IMR-90 (cell line): ENCODE data around the gene WNT11. TPM values are rescaled to one million over a fixed set of nuclear protein-coding genes. Genes with fewer than 3 reads are reported as not detected.

Experiments
- ATAC-seq: fragments of 200-7000 bp; cut with Tn5 transposase; 2 replicates; pipeline ENCODE4 v1.9.1; 2020; ENCODE audit warnings: low read depth, mild to moderate bottlenecking, moderate library complexity
- BruUV-seq: library from RNA; stranded (reverse); fragments of 400-500 nt; replicated peaks from 2 replicates; lab custom pipeline; 2021; lab: Mats Ljungman, UMichigan
- CTCF ChIA-PET: fragments of 300-600 bp; formaldehyde crosslinking; extraction: SDS; loops from one replicate; lab custom pipeline; 2021; ENCODE audit warnings: antibody characterized with exemption; lab: Yijun Ruan, JAX
- POLR2A ChIA-PET: fragments of 300-600 bp; sonication (Branson Sonifier 250); formaldehyde crosslinking; loops from one replicate; lab custom pipeline; 2022; ENCODE audit warnings: antibody characterized with exemption; ENCODE audit not compliant: unreplicated experiment; lab: Charles Lee
- DNase-seq: peaks from one replicate; pipeline ENCODE4 v3.0.0; 2013
- H2AFZ ChIP-seq: replicated peaks from 2 replicates; pipeline ENCODE3; 2013; ENCODE audit warnings: low read length, mild to moderate bottlenecking; ENCODE audit not compliant: poor library complexity
- H2AK5ac ChIP-seq: 2 replicates; pipeline ENCODE4 v1.6.1; 2013; ENCODE audit warnings: low read depth, low read length, inconsistent platforms
- H2AK9ac ChIP-seq: replicated peaks from 2 replicates; pipeline ENCODE3; 2013; ENCODE audit warnings: mild to moderate bottlenecking, low read depth, low read length, moderate library complexity; ENCODE audit not compliant: poor library complexity
- H2BK120ac ChIP-seq: 2 replicates; pipeline ENCODE4 v1.6.1; 2013; ENCODE audit warnings: low read depth, low read length, inconsistent platforms
- H2BK15ac ChIP-seq: 3 replicates; pipeline ENCODE4 v1.6.1; 2013; ENCODE audit warnings: low read depth, low read length, inconsistent platforms
- H2BK20ac ChIP-seq: 2 replicates; pipeline ENCODE4 v1.6.1; 2013; ENCODE audit warnings: low read depth, mild to moderate bottlenecking, inconsistent platforms, low read length, moderate library complexity
- H2BK5ac ChIP-seq: 2 replicates; pipeline ENCODE4 v1.6.1; 2013; ENCODE audit warnings: mild to moderate bottlenecking, low read depth, low read length, inconsistent platforms; ENCODE audit not compliant: poor library complexity, severe bottlenecking
- H3K14ac ChIP-seq: replicated peaks from 2 replicates; pipeline ENCODE4 v1.6.1; 2013; ENCODE audit warnings: low read depth, low read length, inconsistent platforms
- H3K18ac ChIP-seq: 2 replicates; pipeline ENCODE4 v1.6.1; 2013; ENCODE audit warnings: low read depth, low read length, control low read depth
- H3K23ac ChIP-seq: 2 replicates; pipeline ENCODE4 v1.6.1; 2013; ENCODE audit warnings: low read depth, low read length, inconsistent platforms
- H3K27ac ChIP-seq: 2 replicates; pipeline ENCODE4 v1.5.1; 2013; ENCODE audit warnings: mild to moderate bottlenecking, control low read depth, low read length; ENCODE audit not compliant: insufficient read depth
- H3K27me3 ChIP-seq: 2 replicates; pipeline ENCODE4 v1.6.1; 2013; ENCODE audit warnings: low read length; ENCODE audit not compliant: control insufficient read depth, insufficient read depth
- H3K36me3 ChIP-seq: 2 replicates; pipeline ENCODE4 v1.6.1; 2013; ENCODE audit warnings: low read length, mixed read lengths; ENCODE audit not compliant: control insufficient read depth, insufficient read depth
- H3K4ac ChIP-seq: 2 replicates; pipeline ENCODE4 v1.6.1; 2013; ENCODE audit warnings: low read depth, low read length, inconsistent platforms
- H3K4me1 ChIP-seq: 2 replicates; pipeline ENCODE4 v1.6.1; 2013; ENCODE audit warnings: low read length, mixed read lengths; ENCODE audit not compliant: control insufficient read depth, insufficient read depth
- H3K4me2 ChIP-seq: 2 replicates; pipeline ENCODE4 v1.6.1; 2013; ENCODE audit warnings: low read depth, mild to moderate bottlenecking, control low read depth, low read length, moderate library complexity
- H3K4me3 ChIP-seq: 2 replicates; pipeline ENCODE4 v1.5.1; 2013; ENCODE audit warnings: low read depth, mild to moderate bottlenecking, control low read depth, low read length, moderate library complexity; ENCODE audit not compliant: insufficient read depth
- H3K56ac ChIP-seq: 2 replicates; pipeline ENCODE4 v1.6.1; 2013; ENCODE audit warnings: low read length, inconsistent platforms; ENCODE audit not compliant: insufficient read depth; ENCODE audit errors: extremely low read depth
- H3K79me1 ChIP-seq, 2 experiments: 2 replicates each; pipeline ENCODE4 v1.6.1; 2013; ENCODE audit warnings: low read length in 2 of 2, inconsistent platforms in 1 of 2, low read depth in 1 of 2
- H3K9ac ChIP-seq: 2 replicates; pipeline ENCODE4 v1.6.1; 2013; ENCODE audit warnings: low read depth, low read length, control low read depth
- H3K9me1 ChIP-seq: 2 replicates; pipeline ENCODE4 v1.6.1; 2013; ENCODE audit warnings: low read length, inconsistent platforms; ENCODE audit not compliant: insufficient read depth
- H3K9me3 ChIP-seq: 2 replicates; pipeline ENCODE4 v1.6.1; 2013; ENCODE audit warnings: low read length; ENCODE audit not compliant: control insufficient read depth, insufficient read depth
- H4K20me1 ChIP-seq: 2 replicates; pipeline ENCODE4 v1.6.1; 2013; ENCODE audit warnings: low read length, inconsistent platforms; ENCODE audit not compliant: insufficient read depth
- H4K5ac ChIP-seq: 2 replicates; pipeline ENCODE4 v1.6.1; 2013; ENCODE audit warnings: mild to moderate bottlenecking, low read depth, low read length, control low read depth
- H4K8ac ChIP-seq, 2 experiments: 2 replicates each; pipeline ENCODE4 v1.6.1; 2013; ENCODE audit warnings: low read depth in 2 of 2, low read length in 2 of 2, control low read depth in 1 of 2, inconsistent platforms in 1 of 2
- H4K91ac ChIP-seq: 2 replicates; pipeline ENCODE4 v1.6.1; 2013; ENCODE audit warnings: low read depth, low read length, inconsistent platforms; ENCODE audit not compliant: insufficient read depth
- BHLHE40 ChIP-seq: fragments of 150-350 bp; IDR thresholded peaks from 2 replicates; pipeline ENCODE4 v1.6.1; 2016; ENCODE audit warnings: mild to moderate bottlenecking, low read depth, low read length
- CEBPB ChIP-seq: IDR thresholded peaks from 2 replicates; pipeline ENCODE4 v1.6.1; 2012; ENCODE audit warnings: low read depth, low read length, improper control_type of control experiment
- CHD1 ChIP-seq: IDR thresholded peaks from 2 replicates; pipeline ENCODE4 v1.6.1; 2012; ENCODE audit warnings: low read depth, low read length, improper control_type of control experiment
- FOS ChIP-seq: fragments of 150-350 bp; IDR thresholded peaks from 2 replicates; pipeline ENCODE4 v1.6.1; 2016; ENCODE audit warnings: low read depth, low read length
- MAFK ChIP-seq: IDR thresholded peaks from 2 replicates; pipeline ENCODE4 v1.6.1; 2012; ENCODE audit warnings: low read depth, low read length, improper control_type of control experiment
- MAZ ChIP-seq: IDR thresholded peaks from 2 replicates; pipeline ENCODE4 v1.6.1; 2012; ENCODE audit warnings: low read depth, mild to moderate bottlenecking, low read length, improper control_type of control experiment, moderate library complexity, borderline replicate concordance
- MXI1 ChIP-seq: IDR thresholded peaks from 2 replicates; pipeline ENCODE4 v1.6.1; 2012; ENCODE audit warnings: low read depth, mild to moderate bottlenecking, low read length, moderate library complexity, borderline replicate concordance
- NFE2L2 ChIP-seq: fragments of 150-350 bp; IDR thresholded peaks from 2 replicates; pipeline ENCODE4 v1.6.1; 2016; ENCODE audit warnings: low read depth, mild to moderate bottlenecking, low read length
- POLR2A ChIP-seq: IDR thresholded peaks from 2 replicates; pipeline ENCODE4 v1.6.1; 2012; ENCODE audit warnings: mild to moderate bottlenecking, low read depth, low read length
- RAD21 ChIP-seq: IDR thresholded peaks from 2 replicates; pipeline ENCODE4 v1.6.1; 2012; ENCODE audit warnings: low read length, improper control_type of control experiment
- RCOR1 ChIP-seq: IDR thresholded peaks from 2 replicates; pipeline ENCODE4 v1.6.1; 2012; ENCODE audit warnings: mild to moderate bottlenecking, low read length, improper control_type of control experiment; ENCODE audit not compliant: insufficient replicate concordance
- RFX5 ChIP-seq: IDR thresholded peaks from 2 replicates; pipeline ENCODE4 v1.8.0; 2012; ENCODE audit warnings: low read depth, mild to moderate bottlenecking, low read length, moderate library complexity
- SMC3 ChIP-seq: fragments of 150-350 bp; IDR thresholded peaks from 2 replicates; pipeline ENCODE4 v1.6.1; 2016; ENCODE audit warnings: low read depth, mild to moderate bottlenecking, antibody characterized with exemption, low read length, moderate library complexity
- WGBS, 2 experiments: methylation state at CpG; one replicate each; pipeline versions ENCODE4 v1.1.5 to v1.1.7; 2013; ENCODE audit warnings: missing lambda C conversion rate in 2 of 2; ENCODE audit not compliant: insufficient read length in 1 of 2; ENCODE audit errors: extremely low coverage in 2 of 2; 5-methylcytosine and 5-hydroxymethylcytosine counted together
- dilution Hi-C: fragments of 300-500 bp; cut with HindIII; formaldehyde crosslinking; loops from one replicate; pipeline ENCODE4 v1.14.3; 2018; ENCODE audit warnings: low sequenced_read_pairs; ENCODE audit not compliant: unreplicated experiment
- in situ Hi-C: fragments of 300-500 bp; cut with MboI; formaldehyde crosslinking; loops from 3 replicates; pipeline ENCODE4 v1.14.3; 2019; ENCODE audit warnings: low sequenced_read_pairs, inconsistent platforms, mixed read lengths
- intact Hi-C: fragments of 100-400 bp; cut with micrococcal nuclease; formaldehyde crosslinking; loops from 2 replicates; pipeline ENCODE4 v1.10.0; 2022
- polyA plus RNA-seq, 3 experiments: library from polyadenylated mRNA; depleted of rRNA; stranded (reverse); fragments of >200 nt; gene quantifications; 2 replicates each; pipeline ENCODE4 v1.2.3, GENCODE V29; 2012; ENCODE audit warnings: low replicate concordance in 1 of 3
- total RNA-seq: library from RNA; depleted of rRNA; stranded (reverse); fragments of >200 nt; gene quantifications from 2 replicates; pipeline ENCODE4 v1.2.3, GENCODE V29; 2012
- TF ChIP-seq, protein P1 (sequence below): fragments of 150-350 bp; IDR thresholded peaks from 2 replicates; pipeline ENCODE4 v1.6.1; 2016; ENCODE audit warnings: low read depth, mild to moderate bottlenecking, low read length, moderate library complexity, borderline replicate concordance
- TF ChIP-seq, protein P2 (sequence below): fragments of 150-350 bp; IDR thresholded peaks from 2 replicates; pipeline ENCODE4 v1.6.1; 2017; ENCODE audit warnings: mild to moderate bottlenecking, antibody characterized with exemption, low read length, low read depth
- TF ChIP-seq, protein P3 (sequence below): conservative IDR thresholded peaks from 2 replicates; pipeline ENCODE4 v1.5.1; 2012; ENCODE audit warnings: mild to moderate bottlenecking, low read depth, low read length, improper control_type of control experiment

The WNT11 gene
- total and polyA plus RNA-seq, 2 of the 4 experiments (the other 2 are of a cell fraction): 0.10 TPM; not detected in 1

- in situ Hi-C loops (no loop called here), intact Hi-C loops (no loop called here), dilution Hi-C loops (no loop called here)
- 100% methylated on average over 3 of the region's 6 CpGs; no CpG with 5 or more reads in 1 of the 2 experiments for WGBS, 2 experiments
- ChIA-PET POLR2A (no interaction called here), CTCF (no interaction called here)
- H3K56ac ChIP-seq: no peak overlapping the region
- no peak overlapping the region for H3K23ac ChIP-seq
- H3K9me1 ChIP-seq: no peaks in the 10 kb centered on the region
- H3K18ac ChIP-seq: no peak overlapping the region; the same call in 1 of the 2 replicates
- H4K91ac ChIP-seq: no peak overlapping the region
- H2AK5ac ChIP-seq: no peak overlapping the region
- no peak for DNase-seq
- no peak overlapping the region for H3K14ac ChIP-seq
- no TSS peak for BruUV-seq
- H2BK5ac ChIP-seq: no peak overlapping the region
- no peak overlapping the region for H2AK9ac ChIP-seq
- no peak overlapping the region for H3K27ac ChIP-seq
- H4K8ac ChIP-seq: no peak overlapping the region
- no peaks in the 10 kb centered on the region for H3K36me3 ChIP-seq
- H3K4me3 ChIP-seq: no peak overlapping the region
- H3K9me3 ChIP-seq: no peaks in the 10 kb centered on the region
- H3K79me1 ChIP-seq: no peaks in the 10 kb centered on the region
- no peak overlapping the region for H3K9ac ChIP-seq
- H3K4me1 ChIP-seq: peaks cover 9% of the 10 kb centered on the region
- H2AFZ ChIP-seq: no peak overlapping the region
- TF ChIP-seq NFE2L2: no peak
- TF ChIP-seq, protein P1, sequence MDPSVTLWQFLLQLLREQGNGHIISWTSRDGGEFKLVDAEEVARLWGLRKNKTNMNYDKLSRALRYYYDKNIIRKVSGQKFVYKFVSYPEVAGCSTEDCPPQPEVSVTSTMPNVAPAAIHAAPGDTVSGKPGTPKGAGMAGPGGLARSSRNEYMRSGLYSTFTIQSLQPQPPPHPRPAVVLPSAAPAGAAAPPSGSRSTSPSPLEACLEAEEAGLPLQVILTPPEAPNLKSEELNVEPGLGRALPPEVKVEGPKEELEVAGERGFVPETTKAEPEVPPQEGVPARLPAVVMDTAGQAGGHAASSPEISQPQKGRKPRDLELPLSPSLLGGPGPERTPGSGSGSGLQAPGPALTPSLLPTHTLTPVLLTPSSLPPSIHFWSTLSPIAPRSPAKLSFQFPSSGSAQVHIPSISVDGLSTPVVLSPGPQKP: no peak
- no peak for TF ChIP-seq SMC3
- no peak for TF ChIP-seq BHLHE40
- TF ChIP-seq CEBPB: no peak
- TF ChIP-seq MAFK: no peak
- no peak for TF ChIP-seq CHD1
- no peak for TF ChIP-seq RCOR1
- TF ChIP-seq, protein P2, sequence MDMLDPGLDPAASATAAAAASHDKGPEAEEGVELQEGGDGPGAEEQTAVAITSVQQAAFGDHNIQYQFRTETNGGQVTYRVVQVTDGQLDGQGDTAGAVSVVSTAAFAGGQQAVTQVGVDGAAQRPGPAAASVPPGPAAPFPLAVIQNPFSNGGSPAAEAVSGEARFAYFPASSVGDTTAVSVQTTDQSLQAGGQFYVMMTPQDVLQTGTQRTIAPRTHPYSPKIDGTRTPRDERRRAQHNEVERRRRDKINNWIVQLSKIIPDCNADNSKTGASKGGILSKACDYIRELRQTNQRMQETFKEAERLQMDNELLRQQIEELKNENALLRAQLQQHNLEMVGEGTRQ: no peak
- TF ChIP-seq FOS: no peak
- TF ChIP-seq POLR2A: no peak
- TF ChIP-seq, protein P3, sequence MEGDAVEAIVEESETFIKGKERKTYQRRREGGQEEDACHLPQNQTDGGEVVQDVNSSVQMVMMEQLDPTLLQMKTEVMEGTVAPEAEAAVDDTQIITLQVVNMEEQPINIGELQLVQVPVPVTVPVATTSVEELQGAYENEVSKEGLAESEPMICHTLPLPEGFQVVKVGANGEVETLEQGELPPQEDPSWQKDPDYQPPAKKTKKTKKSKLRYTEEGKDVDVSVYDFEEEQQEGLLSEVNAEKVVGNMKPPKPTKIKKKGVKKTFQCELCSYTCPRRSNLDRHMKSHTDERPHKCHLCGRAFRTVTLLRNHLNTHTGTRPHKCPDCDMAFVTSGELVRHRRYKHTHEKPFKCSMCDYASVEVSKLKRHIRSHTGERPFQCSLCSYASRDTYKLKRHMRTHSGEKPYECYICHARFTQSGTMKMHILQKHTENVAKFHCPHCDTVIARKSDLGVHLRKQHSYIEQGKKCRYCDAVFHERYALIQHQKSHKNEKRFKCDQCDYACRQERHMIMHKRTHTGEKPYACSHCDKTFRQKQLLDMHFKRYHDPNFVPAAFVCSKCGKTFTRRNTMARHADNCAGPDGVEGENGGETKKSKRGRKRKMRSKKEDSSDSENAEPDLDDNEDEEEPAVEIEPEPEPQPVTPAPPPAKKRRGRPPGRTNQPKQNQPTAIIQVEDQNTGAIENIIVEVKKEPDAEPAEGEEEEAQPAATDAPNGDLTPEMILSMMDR: no peak
- no peak for TF ChIP-seq MAZ
- no peak for TF ChIP-seq RAD21
- TF ChIP-seq MXI1: no peak
- TF ChIP-seq RFX5: no peak
- no peak overlapping the region for H3K4ac ChIP-seq
- no peak for ATAC-seq
- H3K27me3 ChIP-seq: peaks cover 32% of the 10 kb centered on the region
- no peak overlapping the region for H4K5ac ChIP-seq
- H3K4me2 ChIP-seq: no peak overlapping the region
- H2BK15ac ChIP-seq: no peak overlapping the region
- H2BK120ac ChIP-seq: no peak overlapping the region
- no peaks in the 10 kb centered on the region for H4K20me1 ChIP-seq
- H2BK20ac ChIP-seq: no peak overlapping the region
Observed at GRCh38 chr11:76189682-76190081, 16.6 kb downstream of the WNT11 start.
